Left lung (tissue), 10 donors: ENCODE results near the gene RAB11A. TPM values are rescaled to one million over a fixed set of nuclear protein-coding genes. Genes with fewer than 3 reads are reported as not detected.

Experiments used
- ATAC-seq: fragments of 200-7000 bp; cut with Tn5 transposase; one replicate; pipeline ENCODE4 v1.9.1; 2020; ENCODE audit warnings: moderate library complexity
- DNase-seq, 4 donors: peaks; one replicate each; pipeline ENCODE4 v3.0.0-alpha.2; 2013 to 2020
- H3K27ac ChIP-seq, 2 donors: fragments of 200-600 bp; sonication (generic) in 1 of 2; one replicate each; pipeline versions ENCODE4 v1.5.0 to v1.8.0; 2020 to 2021
- H3K27me3 ChIP-seq, 2 donors: fragments of 200-600 bp; sonication (generic) in 1 of 2; one replicate each; pipeline versions ENCODE4 v1.5.0 to v1.8.0; 2020 to 2021
- H3K36me3 ChIP-seq, 2 donors: fragments of 200-600 bp; sonication (generic) in 1 of 2; one replicate each; pipeline versions ENCODE4 v1.5.0 to v1.8.0; 2020 to 2021
- H3K4me1 ChIP-seq, 2 donors: fragments of 200-600 bp; one replicate each; pipeline ENCODE4 v1.8.0; 2021
- H3K4me3 ChIP-seq, 2 donors: fragments of 200-600 bp; sonication (generic) in 1 of 2; one replicate each; pipeline versions ENCODE4 v1.5.0 to v1.8.0; 2020 to 2021; ENCODE audit warnings: mild to moderate bottlenecking in 1 of 2
- H3K9me3 ChIP-seq, 2 donors: fragments of 200-600 bp; sonication (generic) in 1 of 2; one replicate each; pipeline versions ENCODE4 v1.5.0 to v1.8.0; 2020 to 2021
- intact Hi-C, 2 donors: fragments of 100-400 bp; cut with DNase I; formaldehyde crosslinking; loops; one replicate each; pipeline versions ENCODE4 v1.11.2 to v1.14.2; 2022
- polyA plus RNA-seq, 6 donors: library from polyadenylated mRNA; unstranded; fragments of 120-200 nt; gene quantifications; one replicate each; pipeline ENCODE4 v1.2.1, GENCODE V29; 2013; ENCODE audit not compliant: insufficient read length in 6 of 6
- total RNA-seq, 2 donors: library from RNA; stranded (reverse); fragmentation: NEBNext Ultra II Directional; extraction: Animal tissue kit (Norgen Biotek cat#: 25700); gene quantifications; one replicate each; pipeline ENCODE4 v1.2.1, GENCODE V29; 2021
- TF ChIP-seq, protein P1 (sequence below), 2 donors: fragments of 200-600 bp; sonication (generic) in 1 of 2; IDR thresholded peaks; one replicate each; pipeline versions ENCODE4 v1.5.0 to v1.8.0; 2021; ENCODE audit warnings: antibody characterized with exemption in 2 of 2
- donor health status: DM: no; HTN: yes; CAD: no.
- donor health status: DM: no; HTN: no; CAD: no.

RAB11A gene
- total and polyA plus RNA-seq, 8 donors = 215 to 311 (median 271) TPM

DNA sequence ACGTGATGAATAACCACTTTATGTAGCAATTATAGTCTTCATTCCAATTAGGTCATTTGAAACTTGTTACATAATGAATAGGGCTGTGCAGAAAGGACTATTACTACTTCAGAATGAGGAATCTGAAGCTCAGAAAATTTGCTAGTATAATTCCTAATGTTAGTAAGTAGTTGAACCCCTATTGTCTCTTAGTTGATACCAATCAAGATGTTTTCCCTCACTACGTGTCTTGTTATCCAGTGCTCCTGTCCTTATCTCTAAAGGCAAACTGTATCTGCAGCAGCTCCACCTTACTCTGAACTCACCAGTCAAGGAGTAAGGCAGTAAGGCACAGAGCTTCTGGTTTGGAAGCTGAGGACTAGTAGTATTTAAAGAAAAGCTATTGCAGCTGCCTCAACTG, 32.0 kb downstream of the RAB11A start:
- Histone ChIP-seq H3K4me3 (no peak overlapping the region), H3K36me3 (peaks cover 0 to 75% of the 10 kb centered on the region in 2 donors), H3K4me1 (peaks cover 0 to 31% of the 10 kb centered on the region in 2 donors), H3K27ac (peak overlapping the region in 1 of 2 donors; percentile 64), H3K27me3 (no peaks in the 10 kb centered on the region), H3K9me3 (no peaks in the 10 kb centered on the region)
- intact Hi-C loops = no loop called here
- no peak for DNase-seq
- TF ChIP-seq, protein P1, sequence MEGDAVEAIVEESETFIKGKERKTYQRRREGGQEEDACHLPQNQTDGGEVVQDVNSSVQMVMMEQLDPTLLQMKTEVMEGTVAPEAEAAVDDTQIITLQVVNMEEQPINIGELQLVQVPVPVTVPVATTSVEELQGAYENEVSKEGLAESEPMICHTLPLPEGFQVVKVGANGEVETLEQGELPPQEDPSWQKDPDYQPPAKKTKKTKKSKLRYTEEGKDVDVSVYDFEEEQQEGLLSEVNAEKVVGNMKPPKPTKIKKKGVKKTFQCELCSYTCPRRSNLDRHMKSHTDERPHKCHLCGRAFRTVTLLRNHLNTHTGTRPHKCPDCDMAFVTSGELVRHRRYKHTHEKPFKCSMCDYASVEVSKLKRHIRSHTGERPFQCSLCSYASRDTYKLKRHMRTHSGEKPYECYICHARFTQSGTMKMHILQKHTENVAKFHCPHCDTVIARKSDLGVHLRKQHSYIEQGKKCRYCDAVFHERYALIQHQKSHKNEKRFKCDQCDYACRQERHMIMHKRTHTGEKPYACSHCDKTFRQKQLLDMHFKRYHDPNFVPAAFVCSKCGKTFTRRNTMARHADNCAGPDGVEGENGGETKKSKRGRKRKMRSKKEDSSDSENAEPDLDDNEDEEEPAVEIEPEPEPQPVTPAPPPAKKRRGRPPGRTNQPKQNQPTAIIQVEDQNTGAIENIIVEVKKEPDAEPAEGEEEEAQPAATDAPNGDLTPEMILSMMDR (IDR thresholded peaks at IDR 0.05) = no peak
- ATAC-seq = no peak

DNA sequence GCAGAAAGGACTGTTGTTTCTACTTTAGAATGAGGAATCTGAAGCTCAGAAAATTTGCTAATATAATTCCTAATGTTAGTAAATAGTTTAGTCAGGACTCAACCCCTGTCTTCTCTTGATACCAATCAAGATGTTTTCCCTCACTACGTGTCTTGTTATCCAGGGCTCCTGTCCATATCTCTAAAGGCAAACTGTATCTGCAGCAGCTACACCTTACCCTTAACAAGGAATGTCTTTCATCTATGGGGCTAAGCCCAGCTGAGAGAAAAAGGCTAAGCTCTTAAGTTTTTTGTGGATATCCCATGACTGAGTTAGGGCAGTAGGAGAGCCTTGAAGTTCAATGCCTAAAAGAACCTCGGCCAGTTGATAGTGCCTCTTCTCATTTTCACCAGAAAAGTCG, 32.5 kb downstream of the RAB11A start:
- Histone ChIP-seq H3K4me1 (peaks cover 0 to 26% of the 10 kb centered on the region in 2 donors), H3K27ac (peak overlapping the region in 1 of 2 donors; percentile 64), H3K4me3 (no peak overlapping the region), H3K9me3 (no peaks in the 10 kb centered on the region), H3K36me3 (peaks cover 0 to 75% of the 10 kb centered on the region in 2 donors), H3K27me3 (no peaks in the 10 kb centered on the region)
- TF ChIP-seq, protein P1 (IDR thresholded peaks at IDR 0.05) = no peak
- DNase-seq = no peak
- no peak for ATAC-seq
- intact Hi-C loops = no loop called here

DNA sequence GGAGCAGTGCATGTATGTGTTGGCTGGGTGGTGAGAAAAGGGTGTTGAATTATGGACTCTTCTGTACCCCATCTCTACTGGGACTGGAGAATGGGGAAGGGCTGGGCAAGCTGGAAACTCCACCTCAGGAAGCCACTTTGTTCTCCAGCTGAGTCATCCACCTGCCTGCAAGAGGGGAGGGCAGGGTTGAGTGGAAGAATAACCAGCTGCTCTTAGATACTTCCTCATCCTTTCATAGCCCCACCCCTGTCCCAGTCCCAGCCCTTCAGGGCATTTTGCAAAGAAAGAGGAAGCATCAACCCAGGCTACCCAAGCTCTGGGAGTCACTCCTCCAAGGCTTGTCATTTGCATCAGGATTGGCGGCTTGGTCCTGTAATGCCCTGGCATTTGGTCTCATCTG, 33.1 kb downstream of the RAB11A start:
- ATAC-seq (peak; percentile 96), DNase-seq (peak in 3 of 4 donors; percentile 9 to 82 (median 72))
- TF ChIP-seq, protein P1 (IDR thresholded peaks at IDR 0.05) = no peak
- Histone ChIP-seq H3K27ac (peak overlapping the region in 1 of 2 donors; percentile 64), H3K4me1 (peaks cover 0 to 26% of the 10 kb centered on the region in 2 donors), H3K9me3 (no peaks in the 10 kb centered on the region), H3K4me3 (no peak overlapping the region), H3K27me3 (no peaks in the 10 kb centered on the region), H3K36me3 (peaks cover 0 to 77% of the 10 kb centered on the region in 2 donors)
- intact Hi-C loops = no loop called here

DNA sequence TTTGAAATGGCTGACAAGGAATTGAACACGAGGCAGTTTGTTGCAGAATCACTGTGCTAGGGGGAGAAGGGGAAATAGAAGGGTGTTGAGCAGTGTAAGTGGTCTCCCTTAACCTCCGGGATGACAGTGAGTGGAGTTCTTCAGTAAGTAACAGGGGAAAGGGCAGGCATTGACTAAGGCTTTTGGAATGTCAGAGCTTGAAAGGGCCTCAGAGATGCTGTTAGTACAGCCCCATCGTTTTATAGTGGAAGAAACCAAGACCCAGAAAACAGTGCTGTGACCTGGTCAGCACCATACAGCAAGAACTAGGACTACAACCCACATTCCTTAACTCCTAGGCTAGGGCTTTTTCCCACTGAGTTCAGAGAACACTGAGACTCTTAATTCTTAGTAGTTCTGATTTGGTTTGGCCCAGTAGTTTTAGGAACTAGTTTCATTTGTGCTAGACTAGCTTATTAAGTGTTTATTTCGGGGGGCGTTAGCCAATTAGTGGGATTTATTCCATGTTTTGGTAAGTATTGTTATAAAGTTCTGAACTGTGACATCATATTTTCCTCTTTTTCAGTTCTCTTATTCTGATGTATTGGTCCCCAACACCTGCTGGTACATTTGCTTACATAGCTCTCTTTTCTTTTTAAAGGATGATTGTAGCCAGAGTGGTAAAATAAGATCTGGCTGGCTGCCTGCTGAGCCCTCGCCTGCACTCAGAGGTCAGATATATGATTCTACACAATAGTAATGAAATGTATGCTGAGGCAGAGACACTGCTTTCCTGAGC, 34.2 kb downstream of the RAB11A start:
- Histone ChIP-seq H3K4me1 (peaks cover 0 to 26% of the 10 kb centered on the region in 2 donors), H3K27ac (peak overlapping the region in 1 of 2 donors; percentile 64), H3K27me3 (no peaks in the 10 kb centered on the region), H3K36me3 (peaks cover 0 to 75% of the 10 kb centered on the region in 2 donors), H3K4me3 (no peak overlapping the region), H3K9me3 (no peaks in the 10 kb centered on the region)
- intact Hi-C loops = no loop called here
- ATAC-seq (no peak), DNase-seq (no peak)
- TF ChIP-seq, protein P1 (IDR thresholded peaks at IDR 0.05) = no peak

DNA sequence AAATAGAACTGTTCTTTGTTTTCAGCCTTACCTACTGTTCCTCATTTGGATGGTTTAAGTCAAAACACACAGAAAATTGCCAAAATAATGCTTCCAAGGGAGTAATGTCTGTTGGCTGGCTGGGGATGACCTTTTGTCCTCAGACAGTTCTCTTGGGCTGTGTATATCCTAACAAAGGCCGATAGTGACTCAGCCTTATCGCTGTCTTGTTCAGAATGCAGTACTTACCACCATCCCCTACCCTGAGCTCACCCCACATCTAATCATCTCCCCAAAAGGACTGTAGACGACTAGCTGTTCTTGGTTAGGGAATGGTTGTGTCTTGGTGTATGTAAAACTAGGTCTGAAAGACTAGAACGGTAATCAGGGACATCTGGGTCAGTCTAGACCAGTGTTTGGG, 35.0 kb downstream of the RAB11A start:
- Histone ChIP-seq H3K27ac (no peak overlapping the region), H3K9me3 (no peaks in the 10 kb centered on the region), H3K4me3 (no peak overlapping the region), H3K36me3 (peaks cover 0 to 71% of the 10 kb centered on the region in 2 donors), H3K4me1 (peaks cover 0 to 26% of the 10 kb centered on the region in 2 donors), H3K27me3 (no peaks in the 10 kb centered on the region)
- intact Hi-C loops = no loop called here
- DNase-seq = no peak
- TF ChIP-seq, protein P1 (IDR thresholded peaks at IDR 0.05) = no peak
- no peak for ATAC-seq
